Measurements from ENCODE around the gene HSPA5.
A peak's percentile ranks its signal among the peaks of the same experiment; 100 is the strongest.
"Not testable (repeated sequence)": the region's sequence is repeated elsewhere in the genome, so short reads cannot be mapped to it uniquely, and the experiment has no call there.

Gene HSPA5

DNA sequence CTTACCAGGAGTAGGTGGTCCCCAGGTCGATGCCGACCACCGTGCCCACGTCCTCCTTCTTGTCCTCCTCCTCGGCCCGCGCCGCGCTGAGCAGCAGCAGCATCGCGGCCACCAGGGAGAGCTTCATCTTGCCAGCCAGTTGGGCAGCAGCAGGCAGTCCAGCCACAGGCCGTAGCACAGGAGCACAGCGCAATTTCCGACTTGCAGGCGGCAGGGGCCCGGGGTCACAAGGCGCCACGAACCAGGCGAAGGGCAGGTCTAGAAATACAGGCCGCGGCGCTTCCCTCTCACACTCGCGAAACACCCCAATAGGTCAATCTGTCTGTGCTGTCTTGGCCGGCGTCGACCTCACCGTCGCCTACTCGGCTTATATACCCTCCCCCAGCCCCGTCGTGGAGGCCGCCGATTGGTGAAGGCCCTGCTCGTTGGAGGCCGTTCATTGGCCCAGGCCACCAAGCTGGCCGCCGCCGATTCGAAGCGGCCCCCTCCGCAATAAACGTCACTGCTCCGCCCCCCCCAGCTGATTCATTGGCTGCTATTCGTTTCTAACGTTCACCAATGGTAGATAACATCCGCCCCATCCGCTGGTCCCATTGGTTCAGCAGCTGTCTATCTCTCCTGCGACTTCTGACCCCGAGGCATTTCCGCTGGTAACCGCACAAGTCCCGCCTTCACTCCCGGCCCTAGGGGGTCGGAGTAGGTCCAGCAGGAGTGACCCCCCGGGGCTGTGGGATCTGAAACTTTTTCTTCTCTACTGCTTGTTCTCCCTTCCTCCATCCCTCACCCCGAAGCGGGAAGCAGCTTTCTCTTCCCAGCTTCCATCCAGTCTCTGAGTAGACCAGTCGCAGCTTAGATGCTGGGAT lies at the start of gene HSPA5:
Gene HSPA5 (minus strand): TSS at position 344 of the 863 bp plus-strand sequence. CDS start 217 bp downstream, at position 127.
- peak; percentile 100 for DNase-seq

DNA sequence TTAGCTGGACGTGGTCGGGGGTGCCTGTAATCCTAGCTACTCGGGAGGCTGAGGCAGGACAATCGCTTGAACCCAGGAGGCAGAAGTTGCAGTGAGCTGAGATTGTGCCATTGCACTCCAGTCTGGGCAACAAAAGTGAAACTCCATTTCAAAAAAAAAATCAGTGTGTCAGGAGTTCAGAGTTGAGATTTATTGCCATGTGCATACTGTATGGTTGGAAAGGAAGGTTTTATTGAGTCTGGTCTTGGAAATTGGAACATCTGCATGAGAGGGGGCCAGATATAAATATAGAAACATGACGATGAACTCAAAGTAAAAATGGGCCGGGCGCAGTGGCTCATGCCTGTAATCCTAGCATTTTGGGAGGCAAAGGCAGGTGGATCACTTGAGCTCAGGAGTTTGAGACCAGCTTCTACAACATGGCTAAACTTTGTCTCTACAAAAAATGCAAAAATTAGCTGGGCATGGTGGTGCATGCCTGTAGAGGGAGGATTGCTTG lies 45.8 kb upstream of the HSPA5 start:
- not testable (repeated sequence) for DNase-seq

DNA sequence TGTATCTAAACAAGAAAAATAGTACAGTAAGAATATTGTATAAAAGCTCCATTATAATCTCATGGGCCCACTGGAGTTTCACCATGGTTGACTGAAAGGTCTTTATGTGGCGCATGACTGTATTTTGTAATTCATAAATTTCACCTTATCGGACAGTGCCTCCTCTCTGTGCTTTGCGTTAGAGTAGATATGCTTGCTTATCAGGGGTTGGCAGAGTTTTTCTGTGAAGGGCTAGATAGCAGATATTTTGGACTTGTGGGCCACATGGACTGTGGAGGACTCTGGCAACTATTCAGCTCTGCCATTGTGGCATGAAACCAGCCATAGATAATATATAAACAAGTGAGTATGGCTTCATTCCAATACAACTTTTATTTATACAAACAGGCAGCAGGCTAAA lies 43.7 kb upstream of the HSPA5 start:
- no peak for DNase-seq

DNA sequence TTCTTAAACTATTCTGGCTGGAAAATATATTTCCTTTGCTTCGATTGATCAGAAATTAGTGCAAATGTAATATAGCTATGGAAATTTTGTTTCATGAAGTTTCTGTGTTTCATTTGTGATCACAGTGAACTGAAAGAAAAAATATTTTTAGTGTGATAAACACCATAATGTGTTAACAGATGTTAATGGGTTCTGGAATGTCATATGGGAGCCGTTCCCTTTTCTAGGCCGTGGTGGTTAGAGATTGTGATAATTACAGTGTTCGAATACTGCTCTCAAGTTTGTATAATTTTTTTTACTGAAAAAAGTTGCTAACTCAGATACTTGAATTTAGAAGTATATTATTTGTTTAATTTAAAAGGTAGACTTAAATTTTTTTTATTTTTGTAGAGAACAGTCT lies 39.8 kb upstream of the HSPA5 start:
- DNase-seq = no peak

DNA sequence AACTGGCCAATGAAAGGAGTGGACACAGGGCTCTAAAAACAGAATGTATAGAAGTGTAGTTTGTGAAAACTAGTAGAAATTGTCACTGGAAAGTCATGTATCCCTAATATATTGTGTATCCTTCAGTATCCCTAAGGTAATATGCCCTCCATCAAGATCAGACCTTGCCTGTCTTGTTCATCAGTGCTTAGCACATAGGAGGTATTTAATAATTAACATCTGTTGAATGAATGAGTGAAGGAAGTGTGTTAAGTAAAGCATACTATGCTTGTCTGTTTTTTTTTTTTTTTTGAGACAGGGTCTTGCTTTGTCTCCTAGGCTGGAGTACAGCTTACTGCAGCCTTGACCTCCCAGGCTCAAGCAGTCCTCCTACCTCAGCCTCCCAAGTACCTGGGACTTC lies 36.3 kb upstream of the HSPA5 start:
- DNase-seq = no peak

DNA sequence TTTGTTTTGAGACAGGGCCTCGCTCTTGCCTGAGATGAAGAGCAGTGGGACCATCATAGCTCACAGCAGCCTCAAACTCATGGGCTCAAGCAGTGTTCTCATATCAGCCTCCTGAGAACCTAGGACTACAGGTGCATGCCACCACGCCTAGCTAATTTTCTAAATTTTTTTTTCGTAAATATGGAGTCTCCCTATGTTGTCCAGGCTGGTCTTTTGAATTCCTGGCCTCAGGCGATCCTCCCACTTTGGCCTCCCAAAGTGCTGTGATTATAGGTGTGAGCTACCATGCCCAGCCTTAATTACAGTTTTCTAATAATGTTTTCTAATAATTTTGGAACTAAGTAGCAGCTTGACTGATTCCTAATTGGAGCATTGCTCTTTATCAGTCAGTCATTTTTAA lies 35.6 kb upstream of the HSPA5 start:
- DNase-seq = no peak

DNA sequence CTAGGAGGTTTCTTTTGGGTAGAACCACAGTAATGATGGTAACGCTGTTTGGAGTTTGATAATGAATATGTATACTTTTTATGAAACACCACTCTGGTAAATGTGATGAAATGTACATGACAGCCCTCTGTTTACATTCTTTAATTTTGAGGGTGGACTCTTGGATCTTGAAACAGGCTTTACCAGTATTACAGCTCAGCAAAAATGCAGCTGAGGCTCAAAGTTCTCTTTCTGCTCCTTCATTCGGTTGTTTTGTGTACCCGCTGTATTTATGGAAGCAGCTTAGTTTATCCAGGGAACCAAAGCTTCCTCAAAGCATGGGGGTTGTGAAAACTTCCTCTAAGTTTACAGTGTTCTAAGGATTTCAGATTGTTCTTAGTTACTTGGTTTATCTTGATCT lies 31.6 kb upstream of the HSPA5 start:
- no peak for DNase-seq

DNA sequence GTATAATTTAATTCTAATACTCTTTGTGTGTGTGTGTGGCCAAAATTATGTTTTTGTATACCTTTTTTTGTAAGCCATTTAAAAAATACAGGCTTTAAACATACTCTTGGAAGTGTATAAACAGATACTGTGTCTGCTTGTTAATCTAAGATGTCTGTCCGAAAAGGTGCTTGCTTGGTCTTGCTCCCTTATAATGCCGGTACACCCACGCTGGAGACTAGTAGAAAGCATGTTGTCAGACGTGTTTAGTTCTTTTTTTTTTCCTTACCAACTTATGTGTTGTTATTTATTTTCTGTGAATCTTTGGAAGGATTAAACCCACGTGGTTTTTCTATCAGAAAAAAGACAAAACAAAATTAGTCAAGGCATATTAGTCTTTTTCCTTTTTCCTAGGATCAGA lies 29.9 kb upstream of the HSPA5 start:
- no peak for DNase-seq

DNA sequence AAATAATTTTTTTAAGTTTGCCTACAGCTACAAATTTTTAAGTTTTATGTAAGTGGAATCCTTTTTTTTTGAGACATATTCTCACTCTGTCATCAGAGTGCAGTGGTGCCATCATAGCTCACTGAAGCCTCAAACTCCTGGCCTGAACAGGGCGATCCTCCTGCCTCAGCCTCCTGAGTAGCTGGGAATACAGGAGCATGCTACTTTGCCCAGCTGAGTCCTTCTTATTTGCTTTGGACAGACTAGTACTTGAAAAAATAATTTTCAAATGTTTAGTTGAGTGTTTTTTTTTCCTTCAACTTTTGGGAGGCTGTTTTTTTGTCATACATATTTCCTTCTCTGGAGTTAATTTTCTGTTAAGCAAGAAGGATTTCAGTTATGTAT lies 27.9 kb upstream of the HSPA5 start:
- DNase-seq = no peak

DNA sequence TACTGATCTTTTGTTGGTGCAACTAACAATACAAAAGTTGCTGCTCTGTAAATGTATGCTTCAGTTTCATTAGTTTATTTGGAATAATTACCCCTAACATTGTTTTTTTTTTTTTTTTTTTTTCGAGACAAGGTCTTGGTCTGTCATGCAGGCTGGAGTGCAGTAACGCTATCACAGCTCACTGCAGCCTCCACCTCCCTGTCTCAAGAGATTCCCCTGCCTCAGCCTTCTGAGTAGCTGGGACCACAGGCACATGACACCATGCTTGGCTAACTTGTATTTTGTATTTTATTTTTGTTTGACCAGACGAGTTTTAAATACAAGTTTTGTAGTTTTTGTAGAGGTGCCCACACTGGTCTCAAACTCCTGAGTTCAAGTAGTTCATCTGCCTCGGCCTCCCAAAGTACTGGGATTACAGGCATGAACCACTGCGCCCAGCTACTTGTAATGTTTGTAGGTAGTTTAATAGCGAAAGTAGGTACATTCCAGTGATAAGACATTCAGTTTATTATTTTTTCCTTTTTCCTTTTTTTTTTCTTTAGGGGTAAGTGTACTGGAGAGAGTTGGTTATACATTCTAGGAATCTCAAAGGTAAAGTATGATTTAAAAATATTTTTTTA lies 27.4 kb upstream of the HSPA5 start:
- DNase-seq = no peak

DNA sequence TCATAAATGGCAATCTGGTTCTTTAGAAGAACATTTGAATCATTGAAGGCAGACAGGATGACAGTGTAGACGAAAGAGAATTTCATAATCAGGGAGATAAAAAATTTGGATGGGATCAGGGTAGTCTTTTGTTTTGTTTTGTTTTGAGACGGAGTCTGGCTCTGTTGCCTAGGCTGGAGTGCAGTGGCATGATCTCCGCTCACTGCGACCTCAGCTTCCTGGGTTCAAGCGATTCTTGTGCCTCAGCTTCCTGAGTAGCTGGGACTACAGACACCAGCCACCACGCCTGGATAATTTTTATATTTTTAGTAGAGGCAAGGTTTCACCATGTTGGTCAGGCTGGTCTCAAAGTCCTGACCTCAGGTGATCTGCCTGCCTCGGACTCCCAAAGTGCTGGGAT lies 22.9 kb upstream of the HSPA5 start:
- not testable (repeated sequence) for DNase-seq

DNA sequence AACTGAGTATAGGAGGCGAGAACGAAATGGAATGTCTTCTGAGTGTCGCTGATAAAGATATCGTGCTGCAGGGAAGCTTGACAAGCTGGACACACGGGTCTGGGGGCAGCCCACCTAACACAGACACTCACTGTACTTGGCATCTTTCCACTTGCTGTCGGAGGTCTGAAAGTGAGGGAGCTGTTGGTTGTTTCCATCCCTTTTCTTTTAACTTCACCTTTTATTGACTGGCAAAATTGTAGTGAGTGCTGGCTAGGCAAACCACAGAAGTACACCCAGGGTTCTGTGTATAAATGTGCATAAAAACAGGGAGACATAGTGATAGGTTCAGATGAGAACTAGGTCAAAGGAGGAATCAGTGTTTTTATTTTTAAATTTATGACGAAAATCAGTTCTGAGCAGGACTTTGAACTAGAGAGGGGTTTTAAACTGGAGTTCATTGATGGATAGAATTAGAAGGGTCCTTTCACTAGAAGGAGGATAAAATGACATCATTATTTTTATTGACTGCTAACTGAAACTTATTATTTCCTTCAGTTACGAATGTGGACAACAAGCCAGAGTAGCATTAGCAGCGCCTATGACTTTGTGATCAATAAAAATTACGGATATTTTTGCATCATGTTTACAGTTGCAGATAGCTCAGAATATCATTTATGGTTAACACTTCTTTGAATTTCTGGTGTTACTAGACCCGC lies 21.3 kb upstream of the HSPA5 start:
- no peak for DNase-seq

DNA sequence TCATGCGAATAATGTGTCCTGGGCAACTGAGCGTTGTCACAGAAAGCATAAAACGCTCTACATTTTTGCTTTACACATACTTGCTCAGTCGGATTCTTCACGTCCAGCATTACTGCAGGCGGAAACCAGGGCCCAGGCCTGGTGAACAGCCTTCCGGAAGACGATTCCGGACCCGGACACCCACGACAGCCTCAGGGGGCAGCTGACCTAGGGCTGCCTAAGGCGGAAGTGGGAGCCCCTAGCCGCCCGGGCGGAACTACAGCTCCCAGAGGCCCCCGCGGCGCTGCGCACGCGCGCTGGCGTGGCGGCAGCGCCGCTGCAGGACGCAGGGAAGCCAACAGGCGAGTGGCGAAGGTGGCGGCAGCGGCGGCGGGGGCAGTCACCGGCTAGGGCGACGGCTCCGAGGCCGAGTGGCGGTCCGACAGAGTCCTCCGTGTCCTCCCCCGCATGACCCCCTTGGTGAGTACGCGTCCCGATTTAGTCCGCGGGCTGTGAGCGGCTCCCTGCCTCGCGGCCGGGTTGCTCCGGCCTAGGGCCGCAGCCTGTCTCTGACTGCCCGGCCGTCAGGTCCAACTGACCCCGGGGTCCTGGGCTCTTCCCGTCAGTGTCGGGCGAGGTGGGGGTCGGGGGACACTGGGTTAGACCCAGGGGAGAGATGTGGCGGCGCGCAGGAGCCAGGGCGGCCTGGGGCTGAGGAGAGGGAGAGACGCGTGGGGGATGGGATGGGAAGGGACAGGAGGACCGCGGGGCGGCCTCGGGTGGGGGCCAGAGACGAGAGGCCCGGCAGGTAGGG lies 20.6 kb upstream of the HSPA5 start, which contains the start of gene GAPVD1:
Gene GAPVD1 (plus strand): TSS at position 326 of the 793 bp plus-strand sequence. CDS start 37,096 bp downstream, outside the sequence.
- DNase-seq = peak; percentile 92

DNA sequence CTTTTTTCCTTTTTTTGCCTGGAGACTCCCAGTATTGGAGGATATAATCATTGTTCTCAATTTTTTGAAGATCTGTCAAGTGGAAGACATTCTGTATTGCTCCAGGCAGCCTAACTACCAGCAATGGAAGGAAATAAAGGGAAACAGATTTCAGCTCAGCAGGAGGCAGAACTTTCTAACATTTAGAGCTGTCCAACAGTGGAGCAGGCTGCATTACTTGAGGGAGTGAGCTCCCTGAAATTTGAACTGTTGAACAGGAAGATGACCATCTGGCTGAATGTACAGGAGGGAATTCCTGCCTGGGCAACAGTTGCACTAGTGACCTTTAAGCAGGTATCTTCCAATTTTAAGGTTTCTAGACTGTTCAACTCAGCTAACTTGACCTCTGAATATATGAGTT lies 19.4 kb upstream of the HSPA5 start:
- DNase-seq = no peak

DNA sequence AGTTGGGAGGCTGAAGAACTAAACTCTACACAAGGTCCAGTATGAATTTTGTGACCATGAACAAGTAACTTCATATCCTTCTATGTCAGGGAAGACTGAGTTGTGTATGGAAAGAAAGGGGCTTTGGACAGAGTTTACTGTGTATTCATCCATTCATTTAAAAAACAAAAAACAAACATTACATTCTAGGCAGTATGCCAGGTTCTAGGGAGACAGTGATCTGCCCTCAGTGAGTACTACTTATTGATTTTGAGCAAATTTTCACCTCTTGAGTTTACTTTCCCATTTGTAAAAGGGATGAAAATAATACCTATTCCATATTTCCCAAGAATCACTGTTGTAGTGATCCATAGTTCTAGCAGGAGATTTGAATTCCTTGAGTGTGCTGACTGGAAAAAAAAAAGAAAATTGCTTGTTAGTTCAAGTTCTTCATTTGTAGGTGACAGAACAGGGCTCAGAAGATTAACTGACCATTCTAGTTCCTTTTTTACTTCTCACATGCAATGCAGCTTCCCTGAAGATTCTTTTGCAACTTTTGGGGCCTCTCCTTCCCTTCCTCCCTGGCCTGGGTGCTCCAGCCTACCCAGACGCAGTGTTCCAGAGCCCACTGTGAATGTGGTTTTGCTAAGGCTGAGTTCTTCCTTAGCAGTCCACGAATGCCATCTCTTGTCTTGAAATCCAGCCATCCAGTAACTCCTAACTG lies 17.8 kb upstream of the HSPA5 start:
- DNase-seq = no peak

DNA sequence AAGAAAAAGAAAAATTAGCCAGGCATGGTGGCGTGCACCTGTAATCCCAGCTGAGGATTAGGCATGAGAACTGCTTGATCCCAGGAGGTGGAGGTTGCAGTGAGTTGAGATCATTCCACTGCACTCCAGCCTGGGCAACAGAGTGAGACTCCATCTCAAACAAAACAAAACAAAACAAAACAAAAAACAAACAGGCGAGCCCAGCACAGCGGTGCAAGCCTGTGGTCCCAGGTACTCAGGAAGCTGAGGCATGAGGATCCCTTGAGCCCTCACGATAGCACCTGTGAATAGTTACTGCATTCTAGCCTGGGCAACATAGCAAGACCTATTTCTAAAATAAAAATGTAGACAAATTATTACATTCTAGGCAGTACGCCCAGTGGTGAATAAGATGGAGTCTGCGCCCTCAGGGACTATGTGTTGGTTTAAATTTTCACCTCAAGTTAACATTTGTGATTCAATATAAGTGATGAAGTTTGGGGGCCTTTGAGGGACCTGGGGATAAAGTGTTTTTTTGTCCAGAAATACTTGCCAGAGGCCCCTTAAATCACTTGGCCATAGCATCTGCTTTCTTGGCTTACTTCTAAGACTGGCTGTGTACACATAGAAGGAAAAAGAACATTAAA lies 17.1 kb upstream of the HSPA5 start:
- no peak for DNase-seq

DNA sequence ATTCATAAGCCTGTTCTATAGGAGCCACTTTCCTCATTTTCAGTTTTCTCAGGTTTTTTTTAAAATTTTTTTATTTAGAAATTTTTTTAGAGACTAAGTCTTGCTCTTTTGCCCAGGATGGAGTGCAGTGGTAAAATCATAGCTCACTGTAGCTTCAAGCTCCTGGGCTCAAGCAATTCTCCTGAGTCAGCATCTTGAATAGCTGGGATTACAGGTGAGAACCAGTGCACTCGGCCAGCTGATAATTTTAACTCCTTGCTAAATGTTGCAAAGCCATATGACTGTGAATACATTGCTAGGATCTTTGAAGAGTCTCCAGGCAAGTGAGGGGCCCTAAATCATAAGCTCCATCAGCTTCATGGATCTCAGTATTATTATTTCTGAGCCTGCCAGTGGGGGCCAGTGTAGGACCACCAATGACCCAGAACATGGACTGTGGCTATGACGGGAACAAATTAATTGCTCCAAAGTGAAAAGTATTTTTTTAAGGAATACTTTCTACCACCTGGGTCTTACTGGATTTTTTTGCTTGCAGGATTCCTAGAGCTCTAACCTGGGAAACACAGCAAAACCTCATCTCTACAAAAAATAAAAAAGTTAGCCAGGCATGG lies 14.7 kb upstream of the HSPA5 start:
- DNase-seq = no peak

DNA sequence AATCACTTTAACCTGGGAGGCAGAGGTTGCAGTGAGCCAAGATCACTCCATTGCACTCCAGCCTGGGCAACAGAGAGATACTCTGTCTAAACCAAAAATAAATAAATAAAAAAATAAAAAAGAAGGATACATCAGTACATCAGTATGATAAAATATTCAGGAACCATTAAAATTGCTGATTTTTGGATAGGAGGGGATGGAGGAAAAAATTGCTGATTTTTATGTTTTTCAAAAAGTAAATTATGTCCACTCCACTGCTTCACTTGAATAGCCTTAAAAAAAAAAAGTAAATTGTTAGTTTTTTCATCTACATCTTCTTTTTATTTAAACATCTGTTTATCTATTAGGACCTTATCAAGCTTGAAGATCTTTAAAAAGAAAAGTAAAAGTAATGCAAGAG lies 13.1 kb upstream of the HSPA5 start:
- no peak for DNase-seq

DNA sequence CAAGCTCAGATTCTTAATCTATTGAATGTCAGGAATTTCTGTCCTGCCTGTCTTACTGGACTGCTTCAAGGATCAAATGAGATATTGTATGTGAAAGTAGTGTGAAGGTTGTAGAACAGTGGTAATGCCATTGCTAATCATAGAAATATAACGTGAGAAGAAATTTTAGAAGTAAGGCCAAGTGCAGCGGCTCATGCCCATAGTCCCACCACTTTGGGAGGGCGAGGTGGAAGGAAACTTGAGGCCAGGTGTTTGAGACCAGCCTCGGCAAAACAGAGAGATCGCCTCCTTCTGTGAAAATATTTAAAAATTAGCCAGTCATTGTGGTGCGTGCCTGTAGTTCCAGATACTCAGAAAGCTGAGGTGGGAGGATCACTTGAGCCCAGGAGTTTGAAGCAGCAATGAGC lies 5.1 kb upstream of the HSPA5 start:
- no peak for DNase-seq

DNA sequence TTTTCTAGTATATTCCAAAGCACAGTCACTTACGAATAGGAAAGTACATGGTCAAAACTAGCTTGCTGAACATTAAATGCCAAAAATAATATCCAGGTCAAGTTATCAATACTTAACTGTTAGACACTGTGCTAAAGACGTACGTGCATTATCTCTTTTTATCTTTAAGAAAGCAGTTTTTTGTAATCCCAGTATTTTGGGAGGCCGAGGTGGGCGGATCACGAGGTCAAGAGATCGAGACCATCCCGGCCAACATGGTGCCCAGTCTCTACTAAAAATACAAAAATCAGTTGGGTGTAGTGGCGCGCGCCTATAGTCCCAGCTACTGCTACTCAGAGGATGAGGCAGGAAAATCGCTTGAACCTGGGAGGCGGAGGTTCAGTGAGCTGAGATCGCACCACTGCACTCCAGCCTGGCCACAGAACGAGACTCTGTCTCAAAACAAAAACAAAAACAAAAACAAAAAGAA lies 2.7 kb upstream of the HSPA5 start:
- no peak for DNase-seq

Measured in stimulated activated CD8-positive, alpha-beta memory T cell treated with anti-CD3 and anti-CD28 coated beads, Interleukin-4, amount 100 ng/mL, for 48 hours (primary cell).